ENCODE measurements around the gene IFT43. TPM values are rescaled to one million over a fixed set of nuclear protein-coding genes. Genes with fewer than 3 reads are reported as not detected.

IFT43 gene
- total and polyA plus RNA-seq, 2 donors (not counting 3 experiments of a cell fraction or from before 2014, with no cell fraction given), result 22.3 to 39.0 TPM

DNA sequence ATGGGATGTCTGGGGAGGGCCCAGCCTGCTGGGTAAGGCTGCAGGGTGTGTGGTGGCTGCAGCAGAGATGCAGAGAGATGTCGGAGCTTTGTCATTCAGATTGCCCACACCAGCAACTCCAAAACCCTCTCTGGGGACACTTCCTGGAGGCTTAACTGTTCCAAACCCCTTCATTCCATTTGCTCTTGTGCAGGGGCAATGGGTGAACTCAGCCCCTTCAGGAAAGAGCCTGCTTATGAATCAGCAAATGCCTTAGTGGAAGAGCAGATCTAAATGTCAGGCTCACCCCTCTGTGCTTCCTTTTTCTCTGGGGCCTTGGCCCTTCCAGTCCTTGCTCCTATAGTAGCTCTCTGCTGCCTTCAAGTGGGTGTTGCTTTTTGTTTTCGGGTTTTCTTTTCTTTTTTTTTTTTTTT, 129.5 kb downstream of the IFT43 start:
- dilution Hi-C loops (cut with MboI; ENCODE audit: extremely low pct_ligation_motif_present, low sequenced_read_pairs), result no loop called here
- CTCF ChIA-PET, result interaction anchor here (0.8 kb wide), 1 partner anchor 263 kb away, joined by 3 read pairs; no protein-coding TSS in a partner anchor

More for the DNA sequence above, 129.5 kb downstream of the IFT43 start:
- H3K36me3 ChIP-seq (ENCODE audit: control insufficient read depth in 2 of 2, extremely low read depth in 1 of 2, insufficient read depth in 2 of 2, low read length in 2 of 2), result no peaks in the 10 kb centered on the region
- H3K4me2 ChIP-seq (ENCODE audit: insufficient read depth, low read length), result no peak overlapping the region
- H4K20me1 ChIP-seq (replicated peaks; ENCODE audit: control insufficient read depth, extremely low read depth, insufficient read depth, low read length), result no peaks in the 10 kb centered on the region
- no peak overlapping the region for H2AFZ ChIP-seq (ENCODE audit: low read depth, low read length)
- no peak for TF ChIP-seq MYC (IDR thresholded peaks at IDR 0.05; ENCODE audit: low read depth, low read length)
- no peak for TF ChIP-seq GATA2 (IDR thresholded peaks at IDR 0.05; ENCODE audit: insufficient read depth, insufficient read length, low read depth, low read length)
- TF ChIP-seq POLR2A (IDR thresholded peaks at IDR 0.05; ENCODE audit: low read depth, low read length), result no peak
- TF ChIP-seq JUN (IDR thresholded peaks at IDR 0.05; ENCODE audit: borderline replicate concordance, insufficient read depth, insufficient read length, low read depth), result no peak
- TF ChIP-seq POLR2AphosphoS5 (IDR thresholded peaks at IDR 0.05; ENCODE audit: insufficient read depth, low read depth, low read length), result no peak
- no peak for TF ChIP-seq EZH2 (IDR thresholded peaks at IDR 0.05; ENCODE audit: borderline replicate concordance, low read depth, low read length, severe bottlenecking)
- no peak for TF ChIP-seq FOS (IDR thresholded peaks at IDR 0.05; ENCODE audit: borderline replicate concordance, insufficient read depth, low read length)
- TF ChIP-seq MAX (IDR thresholded peaks at IDR 0.05; ENCODE audit: insufficient read depth, insufficient read length), result no peak
- TF ChIP-seq, protein P1, sequence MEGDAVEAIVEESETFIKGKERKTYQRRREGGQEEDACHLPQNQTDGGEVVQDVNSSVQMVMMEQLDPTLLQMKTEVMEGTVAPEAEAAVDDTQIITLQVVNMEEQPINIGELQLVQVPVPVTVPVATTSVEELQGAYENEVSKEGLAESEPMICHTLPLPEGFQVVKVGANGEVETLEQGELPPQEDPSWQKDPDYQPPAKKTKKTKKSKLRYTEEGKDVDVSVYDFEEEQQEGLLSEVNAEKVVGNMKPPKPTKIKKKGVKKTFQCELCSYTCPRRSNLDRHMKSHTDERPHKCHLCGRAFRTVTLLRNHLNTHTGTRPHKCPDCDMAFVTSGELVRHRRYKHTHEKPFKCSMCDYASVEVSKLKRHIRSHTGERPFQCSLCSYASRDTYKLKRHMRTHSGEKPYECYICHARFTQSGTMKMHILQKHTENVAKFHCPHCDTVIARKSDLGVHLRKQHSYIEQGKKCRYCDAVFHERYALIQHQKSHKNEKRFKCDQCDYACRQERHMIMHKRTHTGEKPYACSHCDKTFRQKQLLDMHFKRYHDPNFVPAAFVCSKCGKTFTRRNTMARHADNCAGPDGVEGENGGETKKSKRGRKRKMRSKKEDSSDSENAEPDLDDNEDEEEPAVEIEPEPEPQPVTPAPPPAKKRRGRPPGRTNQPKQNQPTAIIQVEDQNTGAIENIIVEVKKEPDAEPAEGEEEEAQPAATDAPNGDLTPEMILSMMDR (IDR thresholded peaks at IDR 0.05; ENCODE audit: extremely low read depth in 1 of 2, insufficient read depth in 1 of 2, low read depth in 1 of 2, low read length in 2 of 2), result no peak
- H3K9me1 ChIP-seq (replicated peaks; ENCODE audit: control insufficient read depth, extremely low read depth, insufficient read depth, low read length), result no peaks in the 10 kb centered on the region
- H3K79me2 ChIP-seq (ENCODE audit: control insufficient read depth, insufficient read depth, low read length), result no peaks in the 10 kb centered on the region
- no peaks in the 10 kb centered on the region for H3K9me3 ChIP-seq (replicated peaks; ENCODE audit: control insufficient read depth, insufficient read depth, low read length)
- peaks cover 4 to 10% of the 10 kb centered on the region in 2 experiments for H3K27me3 ChIP-seq (ENCODE audit: control insufficient read depth in 2 of 2, insufficient read depth in 2 of 2, low read length in 2 of 2)
- no peak overlapping the region for H3K9ac ChIP-seq (replicated peaks; ENCODE audit: extremely low read depth, insufficient read depth, low read length)
- H3K27ac ChIP-seq (ENCODE audit: insufficient read depth, low read depth, low read length), result no peak overlapping the region
- FAIRE-seq (no peak), DNase-seq (ENCODE audit: low read depth, low spot score) (no peak)
- BruUV-seq (replicated peaks), result no TSS peak
- POLR2A ChIA-PET, result no interaction called here
- H3K4me3 ChIP-seq (replicated peaks in 1 of 3; ENCODE audit: insufficient read depth in 1 of 3, low read depth in 1 of 3, low read length in 3 of 3), result no peak overlapping the region
- intact Hi-C loops (cut with micrococcal nuclease), result no loop called here
- no peaks in the 10 kb centered on the region for H3K4me1 ChIP-seq (ENCODE audit: control insufficient read depth, extremely low read depth, insufficient read depth, low read length)
